Fibroblast of pulmonary artery (primary cell): ENCODE data around the gene PRIMPOL.
"Not testable (repeated sequence)": the region's sequence is repeated elsewhere in the genome, so short reads cannot be mapped to it uniquely, and the experiment has no call there.

Experiments used
- DNase-seq: peaks from one replicate; pipeline ENCODE4 v3.0.0-alpha.2; 2010; ENCODE audit warnings: low read depth
- H3K4me3 ChIP-seq: replicated peaks from 2 replicates; pipeline ENCODE4 v1.5.1; 2011; ENCODE audit warnings: low read depth, mild to moderate bottlenecking, control low read depth, low read length, moderate library complexity
- TF ChIP-seq, protein P1 (sequence below): IDR thresholded peaks from 2 replicates; pipeline ENCODE4 v1.5.1; 2011; ENCODE audit warnings: mild to moderate bottlenecking, control low read depth, low read length, inconsistent platforms; ENCODE audit errors: missing control alignments

PRIMPOL gene

DNA sequence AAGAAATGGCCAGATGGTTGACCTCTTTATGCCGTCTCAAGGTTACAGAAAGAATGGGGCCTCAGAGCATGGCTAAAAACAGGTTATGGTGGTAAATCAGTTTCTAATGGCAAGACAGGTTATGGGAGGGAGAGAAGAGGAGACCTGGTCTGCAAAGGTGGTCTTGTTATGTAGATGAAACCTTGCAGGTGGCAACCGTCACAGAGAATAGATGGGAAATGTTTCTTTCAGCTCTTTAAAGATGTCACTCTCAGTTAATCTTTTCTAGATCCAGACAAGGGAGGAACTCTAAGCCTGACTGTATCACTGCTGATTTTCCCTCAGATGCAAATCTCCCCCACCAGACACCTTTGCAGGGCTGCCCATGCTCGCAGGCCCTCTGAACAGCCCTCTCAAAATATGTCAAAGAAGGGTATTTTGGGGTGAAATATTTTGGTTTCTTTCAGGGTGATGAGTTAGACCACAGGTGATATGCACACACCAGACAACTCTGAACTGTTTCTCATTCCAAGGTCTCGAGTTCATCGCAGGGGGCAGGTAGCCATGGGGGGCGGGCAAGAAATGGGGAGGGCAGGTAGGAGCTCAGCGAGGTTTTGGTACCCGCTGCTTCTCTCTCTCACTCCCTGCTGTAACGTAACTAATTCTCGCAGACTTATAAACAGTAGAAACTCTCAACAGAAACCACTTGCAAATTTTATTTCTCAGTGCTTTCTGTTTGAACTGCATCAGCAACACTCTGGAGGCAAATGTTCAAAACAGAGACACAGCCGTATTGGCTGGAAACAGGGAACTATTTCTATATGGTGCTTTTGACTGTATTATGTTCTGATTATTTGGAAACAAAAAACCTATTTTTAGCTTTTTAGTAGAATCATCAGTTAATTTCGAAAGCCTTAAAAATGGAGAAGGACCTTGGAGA, 32.6 kb upstream of the PRIMPOL start:
- no peak overlapping the region for H3K4me3 ChIP-seq
- TF ChIP-seq, protein P1, sequence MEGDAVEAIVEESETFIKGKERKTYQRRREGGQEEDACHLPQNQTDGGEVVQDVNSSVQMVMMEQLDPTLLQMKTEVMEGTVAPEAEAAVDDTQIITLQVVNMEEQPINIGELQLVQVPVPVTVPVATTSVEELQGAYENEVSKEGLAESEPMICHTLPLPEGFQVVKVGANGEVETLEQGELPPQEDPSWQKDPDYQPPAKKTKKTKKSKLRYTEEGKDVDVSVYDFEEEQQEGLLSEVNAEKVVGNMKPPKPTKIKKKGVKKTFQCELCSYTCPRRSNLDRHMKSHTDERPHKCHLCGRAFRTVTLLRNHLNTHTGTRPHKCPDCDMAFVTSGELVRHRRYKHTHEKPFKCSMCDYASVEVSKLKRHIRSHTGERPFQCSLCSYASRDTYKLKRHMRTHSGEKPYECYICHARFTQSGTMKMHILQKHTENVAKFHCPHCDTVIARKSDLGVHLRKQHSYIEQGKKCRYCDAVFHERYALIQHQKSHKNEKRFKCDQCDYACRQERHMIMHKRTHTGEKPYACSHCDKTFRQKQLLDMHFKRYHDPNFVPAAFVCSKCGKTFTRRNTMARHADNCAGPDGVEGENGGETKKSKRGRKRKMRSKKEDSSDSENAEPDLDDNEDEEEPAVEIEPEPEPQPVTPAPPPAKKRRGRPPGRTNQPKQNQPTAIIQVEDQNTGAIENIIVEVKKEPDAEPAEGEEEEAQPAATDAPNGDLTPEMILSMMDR, result no peak
- DNase-seq, result no peak

DNA sequence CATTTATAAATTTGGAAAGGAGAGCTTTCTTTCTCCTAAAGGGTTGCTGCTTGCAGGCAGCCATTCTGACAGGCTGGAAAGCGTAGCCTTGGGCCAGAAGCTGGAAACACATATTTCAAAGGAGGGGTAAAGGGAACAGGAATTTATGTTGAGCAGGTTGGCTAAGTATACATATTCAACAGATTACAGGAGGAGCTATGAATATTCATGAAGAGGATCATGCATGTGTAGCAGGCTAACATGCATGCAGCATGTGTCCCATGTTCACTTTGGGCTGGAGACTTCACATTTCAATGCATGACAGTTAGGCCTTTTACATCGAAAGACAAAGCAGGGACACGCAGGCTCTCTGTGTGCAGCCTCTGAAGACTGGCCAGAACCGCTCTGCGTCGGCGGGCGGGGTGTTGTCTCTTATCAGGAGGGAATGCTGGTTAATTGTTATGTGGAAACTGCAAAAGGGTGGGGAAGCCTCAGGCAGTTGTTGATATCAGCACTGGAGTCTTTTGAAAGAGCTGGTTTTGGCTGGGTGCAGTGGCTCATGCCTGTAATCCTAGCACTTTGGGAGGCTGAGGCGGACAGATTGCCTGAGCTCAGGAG, 31.8 kb upstream of the PRIMPOL start:
- TF ChIP-seq, protein P1, result no peak
- DNase-seq, result peak; percentile 33
- no peak overlapping the region for H3K4me3 ChIP-seq

DNA sequence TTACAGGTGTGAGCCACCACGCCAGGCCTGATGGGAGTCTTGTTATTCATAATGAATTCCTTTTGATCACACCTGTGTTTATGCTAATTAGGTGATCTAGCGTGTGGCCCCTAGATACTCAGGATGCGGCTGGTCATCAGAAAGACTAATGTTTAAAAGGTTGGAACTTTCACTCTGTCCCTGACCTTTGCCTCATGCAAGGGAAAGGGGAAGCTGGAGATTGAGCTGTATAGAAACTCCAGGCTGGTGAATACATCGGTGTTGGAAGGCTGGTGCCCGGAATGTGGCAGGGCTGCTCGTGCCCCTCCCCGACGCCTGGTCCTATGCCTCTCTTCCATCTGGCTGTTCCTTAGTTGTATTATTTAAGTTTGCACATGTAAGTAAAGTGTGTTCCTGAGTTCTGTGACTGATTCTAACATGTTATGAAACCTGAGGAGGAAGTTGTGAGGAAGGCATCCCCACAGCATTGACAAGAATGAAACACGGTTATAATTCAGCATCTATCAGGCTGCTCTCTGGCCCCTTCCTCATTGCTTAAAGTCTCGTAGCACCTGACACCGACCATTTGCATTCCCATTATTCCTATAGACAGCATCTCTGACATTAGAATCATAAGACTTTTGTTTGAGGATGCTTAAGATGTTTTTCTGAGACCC, 29.2 kb upstream of the PRIMPOL start:
- H3K4me3 ChIP-seq, result no peak overlapping the region
- no peak for DNase-seq
- TF ChIP-seq, protein P1, result no peak

DNA sequence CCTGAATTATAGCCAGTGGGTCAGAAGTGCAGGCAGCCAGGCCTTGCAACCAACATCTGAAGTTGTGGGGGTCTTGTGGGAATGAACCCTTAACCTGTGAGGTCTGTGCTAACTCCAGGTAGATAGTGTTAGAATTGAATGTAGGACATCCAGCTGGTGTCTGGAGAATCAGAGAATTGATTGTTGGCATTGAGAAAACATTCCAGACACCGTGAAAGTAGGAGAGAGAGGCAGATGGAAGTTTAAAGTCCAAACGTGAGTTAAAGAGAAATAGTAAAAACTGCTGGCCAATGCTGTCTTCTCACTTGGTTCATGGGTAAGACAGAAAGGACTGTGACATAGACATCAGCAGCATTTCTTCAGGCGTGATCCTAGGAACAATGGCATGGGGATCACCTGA, 28.0 kb upstream of the PRIMPOL start:
- TF ChIP-seq, protein P1, result no peak
- H3K4me3 ChIP-seq, result no peak overlapping the region
- no peak for DNase-seq

DNA sequence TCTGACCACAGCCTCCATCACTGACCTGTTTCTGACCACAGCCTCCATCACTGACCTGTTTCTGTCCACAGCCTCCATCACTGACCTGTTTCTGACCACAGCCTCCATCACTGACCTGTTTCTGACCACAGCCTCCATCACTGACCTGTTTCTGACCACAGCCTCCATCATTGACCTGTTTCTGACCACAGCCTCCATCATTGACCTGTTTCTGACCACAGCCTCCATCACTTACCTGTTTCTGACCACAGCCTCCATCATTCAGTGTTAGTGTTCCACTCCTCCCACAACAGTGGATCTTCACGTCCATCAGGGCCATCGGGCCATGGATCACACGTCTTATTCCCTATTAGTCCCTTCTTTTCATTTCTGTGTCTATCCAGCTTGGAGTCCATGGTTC, 25.0 kb upstream of the PRIMPOL start:
- DNase-seq, H3K4me3 ChIP-seq: not testable (repeated sequence)

DNA sequence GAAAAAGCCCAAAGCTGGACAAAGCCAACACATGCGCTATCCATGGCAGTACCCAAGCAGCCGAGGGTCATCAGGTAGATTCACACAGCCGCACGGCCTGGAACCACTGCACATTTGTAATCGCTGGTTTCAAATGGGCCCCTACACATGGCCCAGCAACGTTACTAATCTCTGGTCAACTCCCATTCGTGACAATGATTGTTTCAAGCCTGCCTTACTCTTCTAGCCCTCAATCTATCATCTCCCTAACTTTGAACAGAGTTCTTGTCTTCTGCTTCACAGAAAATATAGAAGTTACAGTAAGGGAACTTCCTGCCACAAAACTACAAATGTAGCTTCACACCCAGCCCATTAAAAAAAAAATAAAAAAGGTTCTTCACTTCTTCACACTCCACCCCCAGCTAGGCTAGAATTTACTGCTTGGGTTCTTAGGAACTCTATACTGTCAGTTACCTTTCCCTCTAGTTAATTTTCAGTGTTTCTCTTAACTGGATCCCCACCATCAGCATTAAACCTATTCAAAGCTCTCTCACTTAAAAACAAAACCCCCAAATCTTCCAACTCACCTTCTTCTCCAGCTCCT, 24.5 kb upstream of the PRIMPOL start:
- TF ChIP-seq, protein P1, result no peak
- H3K4me3 ChIP-seq, result no peak overlapping the region
- DNase-seq, result no peak

DNA sequence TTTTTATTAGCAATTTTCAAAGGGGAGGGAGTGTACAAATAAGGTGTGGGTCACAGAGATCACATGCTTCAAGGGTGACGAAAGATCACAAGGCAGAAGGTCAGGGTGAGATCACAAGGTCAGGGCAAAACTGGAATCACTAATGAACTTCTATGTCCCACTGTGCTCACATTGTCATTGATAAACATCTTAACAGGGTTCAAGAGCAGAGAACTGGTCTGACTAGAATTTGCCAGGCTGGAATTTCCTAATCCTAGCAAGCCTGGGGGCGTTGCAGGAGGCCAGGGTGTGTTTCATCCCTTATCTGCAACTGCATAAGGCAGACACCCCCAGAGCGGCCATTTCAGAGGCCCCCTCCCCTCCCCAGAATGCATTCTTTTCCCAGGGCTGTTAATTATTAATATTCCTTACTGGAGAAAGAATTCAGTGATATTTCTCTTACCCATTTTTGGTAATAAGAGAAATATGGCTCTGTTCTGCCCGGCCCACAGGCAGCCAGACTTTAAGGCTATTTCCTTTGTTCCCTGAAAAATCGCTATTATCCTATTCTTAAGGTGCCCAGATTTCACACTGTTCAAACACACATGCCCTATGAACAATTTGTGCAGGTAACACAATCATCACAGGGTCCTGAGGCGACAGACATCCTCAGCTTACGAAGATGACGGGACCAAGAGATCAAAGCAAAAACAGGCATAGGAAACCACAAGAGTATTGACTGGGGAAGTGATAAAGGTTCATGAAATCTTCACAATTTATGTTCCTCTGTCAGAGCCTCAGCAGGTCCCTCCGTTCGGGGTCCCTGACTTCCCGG, 23.5 kb upstream of the PRIMPOL start:
- H3K4me3 ChIP-seq, DNase-seq: not testable (repeated sequence)
